GM19043 (cell line): ENCODE measurements around the gene SHANK1.

Experiments used
- ATAC-seq: cut with Tn5 transposase; IDR thresholded peaks from one replicate; pipeline ENCODE4 v1.9.1; 2021; ENCODE audit warnings: low read depth; ENCODE audit not compliant: unreplicated experiment

Gene SHANK1

DNA sequence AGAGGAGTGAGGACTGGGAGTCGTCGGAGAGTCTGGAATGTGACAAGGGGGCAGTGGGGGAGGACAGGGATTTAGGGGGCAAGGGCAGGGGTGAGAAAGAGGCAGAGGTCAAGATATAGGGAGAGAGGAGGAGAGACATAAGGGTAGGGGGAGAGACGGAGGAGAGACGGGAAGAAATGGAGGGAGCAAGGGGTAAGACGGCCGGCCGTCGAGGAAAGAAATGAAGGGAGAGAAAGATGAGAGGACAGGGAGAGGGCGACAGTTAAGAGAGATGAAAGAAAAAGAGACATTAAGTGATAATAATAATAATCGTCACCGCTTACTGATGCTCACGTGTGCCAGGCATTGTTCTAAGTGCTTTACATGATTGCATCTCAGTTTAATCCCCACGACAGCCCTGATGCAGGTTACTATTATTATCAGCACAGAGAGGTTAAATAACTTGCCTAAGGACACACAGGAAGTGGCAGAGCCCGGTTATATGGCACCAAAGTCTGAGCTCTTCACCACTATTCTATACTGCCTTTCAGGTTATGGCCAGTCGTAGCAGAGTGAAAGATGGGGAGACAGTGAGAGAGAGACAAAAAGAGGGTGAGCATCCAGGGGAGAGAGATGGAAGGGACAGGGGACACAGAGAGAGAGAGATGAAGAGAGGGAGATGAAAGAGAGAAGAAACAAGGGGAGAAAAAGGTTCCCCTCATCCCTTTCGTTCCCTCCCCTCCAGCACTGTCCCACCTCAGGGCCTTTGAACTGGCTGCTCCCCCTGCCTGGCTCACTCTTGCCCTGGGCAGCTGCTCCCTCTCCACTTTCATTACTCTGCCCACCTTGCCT lies 56.7 kb downstream of the SHANK1 start:
- no peak for ATAC-seq

DNA sequence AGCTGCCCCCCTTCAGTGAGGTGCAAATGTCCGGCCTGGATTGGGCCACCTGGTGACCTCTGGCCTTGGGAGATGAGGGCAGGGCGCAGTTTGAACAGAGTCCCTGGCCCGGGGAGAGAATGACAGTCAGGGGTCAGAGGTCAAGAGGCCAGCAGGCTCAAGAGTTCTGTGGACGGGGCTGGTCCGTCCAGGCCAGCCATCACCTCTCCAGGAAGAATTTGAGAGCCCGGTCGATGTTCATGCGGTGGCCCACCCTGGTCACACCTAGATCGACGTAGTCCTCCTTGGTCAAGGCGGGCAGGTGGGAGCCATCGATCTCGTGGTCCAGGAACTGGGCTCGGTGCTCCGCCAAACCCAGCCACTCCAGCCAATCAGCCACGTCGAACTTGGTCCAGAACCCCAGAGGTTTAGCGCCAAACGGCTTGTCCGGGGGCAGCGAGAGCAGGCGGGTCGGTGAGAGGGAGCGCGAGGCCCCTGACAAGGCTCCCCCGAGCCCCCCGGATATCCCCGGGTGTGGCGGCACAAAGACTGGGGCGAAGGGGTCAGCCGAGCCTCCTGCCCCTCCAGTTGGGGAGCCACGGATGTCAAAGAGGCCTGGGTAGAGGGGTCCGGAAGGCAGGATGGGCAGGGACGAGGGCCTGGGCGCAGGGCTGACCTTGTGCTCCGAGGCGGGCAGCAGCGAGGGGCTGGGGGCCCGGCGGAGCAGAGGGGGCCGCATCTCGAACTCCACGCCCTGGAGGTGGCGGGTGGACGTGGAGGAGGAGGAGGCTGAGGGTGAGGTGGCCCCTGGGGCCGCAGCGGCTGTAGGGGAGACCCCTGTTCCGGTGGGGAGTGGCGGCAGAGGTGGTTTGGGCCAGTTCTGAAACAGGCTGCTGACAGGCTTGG lies 57.6 kb downstream of the SHANK1 start:
- no peak for ATAC-seq

DNA sequence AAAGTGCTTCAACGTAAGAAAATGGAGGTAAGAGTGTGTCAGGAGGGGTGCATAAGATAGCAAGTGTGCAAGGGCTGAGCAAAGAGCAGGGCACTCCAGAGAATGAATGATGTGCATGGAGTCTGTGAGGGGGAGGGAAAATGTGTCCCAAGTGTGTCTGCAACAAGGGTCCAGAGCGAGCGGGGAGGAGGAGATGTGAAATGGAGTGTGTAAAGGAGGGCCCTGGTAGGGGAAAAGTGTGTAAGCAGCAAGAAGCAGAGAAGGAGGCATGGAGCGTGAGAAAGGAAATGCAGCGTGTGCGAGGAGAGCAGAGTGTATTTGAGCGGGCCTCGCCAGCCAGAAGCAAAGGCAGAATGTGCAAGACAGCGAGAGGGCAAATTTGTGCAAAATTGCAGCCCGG lies 58.6 kb downstream of the SHANK1 start:
- no peak for ATAC-seq

DNA sequence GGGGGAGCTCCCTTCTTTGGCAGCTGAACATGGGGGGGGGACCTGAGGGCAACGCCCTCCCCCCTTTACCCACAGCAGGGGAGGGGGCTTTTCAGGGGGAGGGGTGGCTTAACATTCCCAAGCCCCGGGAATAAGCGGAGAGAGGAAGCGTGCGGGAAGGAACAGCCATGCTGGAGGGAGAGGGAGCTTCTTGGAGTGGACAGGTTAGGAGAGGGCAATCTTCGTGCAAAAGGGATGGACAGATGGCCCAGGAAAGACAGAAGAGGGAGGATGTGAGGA lies 59.6 kb downstream of the SHANK1 start:
- no peak for ATAC-seq

DNA sequence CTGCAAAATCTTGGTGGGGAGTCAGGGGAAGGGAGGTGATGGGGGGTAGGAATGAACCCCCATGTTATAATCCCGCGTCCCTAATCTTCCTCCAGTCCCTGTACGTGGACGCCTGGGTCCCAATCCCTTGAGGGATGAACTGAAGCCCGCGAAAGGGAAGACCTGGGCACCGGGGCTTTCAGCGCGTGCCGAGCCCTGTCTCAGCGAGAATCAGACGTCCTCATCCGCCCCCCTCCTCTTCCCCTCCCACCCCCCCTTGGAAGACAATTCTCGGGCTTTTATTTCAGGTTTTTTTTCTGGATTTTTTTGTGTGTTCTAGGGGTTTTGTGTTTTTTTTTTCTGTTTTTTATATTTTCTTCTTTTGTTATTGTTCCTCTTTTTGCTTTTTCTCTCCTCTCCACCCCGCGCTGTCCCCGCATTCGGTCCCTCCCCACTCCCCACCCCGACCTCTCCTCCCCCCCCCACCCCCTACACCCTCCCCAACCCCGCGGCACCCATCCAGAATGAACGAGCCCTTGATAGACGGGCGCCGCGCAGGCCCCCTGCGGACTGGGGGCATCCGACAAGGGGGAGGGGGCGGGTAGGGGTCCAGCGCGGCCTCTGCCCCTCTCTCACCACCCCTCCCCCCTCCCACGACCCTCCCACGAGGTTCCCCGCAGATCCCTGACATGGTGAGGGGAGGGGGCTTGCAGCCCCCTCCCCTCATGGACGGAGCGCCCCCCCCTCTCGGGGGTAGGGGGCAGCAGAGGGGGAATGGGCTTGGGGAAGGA lies 60.1 kb downstream of the SHANK1 start:
- no peak for ATAC-seq

DNA sequence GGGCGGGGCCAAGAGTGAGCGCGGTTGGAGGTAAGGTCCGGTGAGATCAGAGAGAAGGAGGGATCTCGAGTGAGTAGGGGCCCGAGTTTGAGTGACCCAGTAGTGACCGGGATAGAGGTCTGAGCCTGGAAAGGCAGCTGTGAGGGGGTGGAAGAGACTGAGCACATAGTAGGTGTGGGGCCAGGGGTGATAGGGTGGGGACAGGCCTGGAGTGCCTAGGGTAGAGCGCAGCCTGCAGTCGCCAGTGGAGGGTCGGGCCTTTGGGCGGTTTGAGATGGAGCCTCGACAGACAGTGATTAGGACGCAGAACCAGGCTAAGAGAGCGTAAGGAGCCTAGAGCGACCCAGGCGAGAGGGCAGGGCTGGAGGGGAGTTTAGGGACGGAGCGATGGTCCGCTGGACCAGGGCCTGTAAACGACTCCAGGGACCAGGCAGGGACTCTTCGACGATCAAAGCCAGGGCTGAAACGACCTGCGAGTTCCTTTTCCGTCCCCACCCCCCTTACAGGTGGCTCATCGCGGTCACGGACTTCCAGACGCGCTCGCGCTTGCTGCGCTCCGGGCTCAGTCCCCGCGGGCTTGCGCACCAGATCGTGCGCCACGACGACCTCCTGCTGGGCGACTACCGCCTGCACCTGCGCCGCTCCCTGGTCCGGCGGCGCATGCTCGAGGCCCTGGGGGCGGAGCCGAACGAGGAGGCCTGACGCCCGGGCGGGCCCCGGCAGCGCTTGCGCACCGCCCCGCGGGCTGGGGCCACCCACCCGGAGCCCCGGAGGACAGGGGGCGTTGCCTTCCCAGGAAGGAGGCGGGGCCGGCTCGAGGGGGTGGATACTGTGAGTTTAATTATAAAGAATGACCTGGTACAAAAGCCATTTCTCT lies 60.9 kb downstream of the SHANK1 start:
- ATAC-seq: no peak

DNA sequence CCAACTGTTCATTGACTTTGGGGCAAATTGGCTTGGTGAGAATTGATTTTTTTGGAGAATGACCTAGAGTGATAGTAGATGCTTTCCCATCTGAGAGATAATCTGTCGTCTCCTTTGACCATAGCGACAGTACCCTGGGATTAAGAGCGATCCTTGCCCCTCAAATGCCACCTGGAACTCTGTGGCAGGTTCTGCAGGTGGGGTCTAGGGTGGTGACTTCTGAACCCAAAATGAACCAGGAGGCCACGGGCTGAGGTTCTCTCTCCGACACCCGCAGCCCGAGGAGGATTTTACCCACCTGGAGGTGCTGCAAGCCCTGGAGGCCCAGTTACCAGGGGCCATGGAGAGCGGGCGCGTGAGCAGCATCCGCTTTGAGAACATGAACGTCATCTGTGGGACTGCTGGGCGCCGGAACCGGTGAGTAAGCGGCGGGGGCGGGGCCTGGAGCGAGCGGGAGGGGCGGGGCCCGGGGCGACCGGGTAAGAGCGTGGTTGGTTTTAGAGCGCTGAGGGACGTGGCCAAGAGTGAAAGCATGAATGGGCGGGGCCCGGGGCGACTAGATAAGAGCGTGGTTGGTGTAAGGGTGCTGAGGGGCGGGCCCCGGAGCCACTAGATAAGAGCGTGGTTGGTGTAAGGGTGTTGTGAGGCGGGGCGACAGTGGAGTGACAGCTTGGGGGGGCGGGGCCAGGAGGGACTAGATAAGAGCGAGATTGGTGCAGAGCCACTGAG lies 61.7 kb downstream of the SHANK1 start:
- ATAC-seq: no peak

DNA sequence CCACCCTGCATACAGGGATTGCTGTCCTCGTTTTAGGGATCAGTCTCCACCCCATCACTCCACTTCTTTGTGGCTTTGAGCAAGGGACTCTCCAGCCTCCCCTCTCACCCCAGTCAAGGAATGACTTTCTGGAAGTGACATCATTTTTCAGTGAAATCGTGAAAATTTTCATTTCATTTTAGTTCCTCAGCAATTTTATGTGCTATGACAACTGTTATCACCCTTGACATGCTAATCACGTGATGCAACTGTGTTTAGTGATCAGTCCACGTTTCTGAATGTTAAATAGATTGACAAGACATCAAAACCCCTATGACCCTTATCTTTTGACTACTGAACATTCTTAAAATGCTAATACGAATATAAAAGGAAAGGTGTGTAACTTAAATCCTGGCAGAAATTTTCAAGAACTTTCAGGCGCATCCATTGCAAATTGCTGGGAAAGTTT lies 62.4 kb downstream of the SHANK1 start:
- no peak for ATAC-seq

DNA sequence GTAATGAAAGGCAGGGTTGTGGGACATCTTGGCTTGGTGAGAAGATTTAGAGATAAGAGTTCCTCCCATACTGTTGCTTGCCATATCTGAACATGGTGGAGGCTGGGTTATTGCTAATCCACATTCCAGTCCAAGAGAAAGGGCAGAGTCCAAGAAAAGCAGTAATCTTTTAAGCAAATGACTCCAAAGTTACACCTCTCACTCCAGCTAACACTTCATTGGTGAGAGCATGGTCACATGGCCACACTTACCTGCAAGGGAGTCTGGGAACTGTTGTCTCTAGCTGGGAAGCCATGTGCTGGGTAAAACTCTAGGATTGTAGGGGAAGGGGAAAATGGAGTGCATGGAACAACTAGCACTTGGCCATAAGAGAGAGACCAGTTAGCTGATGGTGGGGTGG lies 64.7 kb downstream of the SHANK1 start:
- no peak for ATAC-seq

DNA sequence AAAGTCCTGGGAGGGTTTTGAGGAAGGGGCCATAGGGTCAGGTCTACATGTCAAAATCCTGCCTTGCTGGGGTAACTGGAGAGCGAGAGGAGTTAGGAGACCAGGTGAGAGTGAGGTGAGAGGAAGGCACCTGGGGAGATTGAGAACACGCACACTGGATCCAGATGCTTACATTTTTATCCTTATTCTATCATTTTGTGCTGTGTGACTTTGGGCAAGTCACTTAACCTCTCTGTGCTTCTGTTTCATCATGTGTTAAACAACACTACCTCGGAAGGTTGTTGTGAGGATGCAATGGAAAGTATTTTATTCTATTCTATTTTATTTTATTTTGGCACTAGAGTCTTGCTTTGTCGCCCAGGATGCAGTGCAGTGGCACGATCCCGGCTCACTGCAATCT lies 66.9 kb downstream of the SHANK1 start:
- no peak for ATAC-seq

DNA sequence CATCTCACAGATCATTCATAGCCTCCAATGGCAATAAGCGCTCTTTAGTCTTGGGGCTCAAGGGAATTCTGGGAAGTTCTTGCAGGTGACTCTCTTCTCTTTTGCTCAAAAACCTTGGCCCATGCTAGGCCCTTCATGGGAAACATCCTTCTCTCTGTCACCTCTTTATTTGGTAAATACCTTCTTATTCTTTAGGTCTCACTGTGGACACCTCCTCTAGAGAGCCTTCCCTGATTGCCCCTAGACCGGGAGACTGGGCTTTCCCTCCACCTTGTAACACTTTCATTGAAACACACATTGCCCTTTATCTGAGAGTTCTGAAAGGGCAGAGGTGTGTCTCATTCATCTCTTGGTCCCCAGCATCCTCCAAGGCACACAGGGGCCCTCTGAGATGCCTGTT lies 68.4 kb downstream of the SHANK1 start:
- ATAC-seq: no peak

DNA sequence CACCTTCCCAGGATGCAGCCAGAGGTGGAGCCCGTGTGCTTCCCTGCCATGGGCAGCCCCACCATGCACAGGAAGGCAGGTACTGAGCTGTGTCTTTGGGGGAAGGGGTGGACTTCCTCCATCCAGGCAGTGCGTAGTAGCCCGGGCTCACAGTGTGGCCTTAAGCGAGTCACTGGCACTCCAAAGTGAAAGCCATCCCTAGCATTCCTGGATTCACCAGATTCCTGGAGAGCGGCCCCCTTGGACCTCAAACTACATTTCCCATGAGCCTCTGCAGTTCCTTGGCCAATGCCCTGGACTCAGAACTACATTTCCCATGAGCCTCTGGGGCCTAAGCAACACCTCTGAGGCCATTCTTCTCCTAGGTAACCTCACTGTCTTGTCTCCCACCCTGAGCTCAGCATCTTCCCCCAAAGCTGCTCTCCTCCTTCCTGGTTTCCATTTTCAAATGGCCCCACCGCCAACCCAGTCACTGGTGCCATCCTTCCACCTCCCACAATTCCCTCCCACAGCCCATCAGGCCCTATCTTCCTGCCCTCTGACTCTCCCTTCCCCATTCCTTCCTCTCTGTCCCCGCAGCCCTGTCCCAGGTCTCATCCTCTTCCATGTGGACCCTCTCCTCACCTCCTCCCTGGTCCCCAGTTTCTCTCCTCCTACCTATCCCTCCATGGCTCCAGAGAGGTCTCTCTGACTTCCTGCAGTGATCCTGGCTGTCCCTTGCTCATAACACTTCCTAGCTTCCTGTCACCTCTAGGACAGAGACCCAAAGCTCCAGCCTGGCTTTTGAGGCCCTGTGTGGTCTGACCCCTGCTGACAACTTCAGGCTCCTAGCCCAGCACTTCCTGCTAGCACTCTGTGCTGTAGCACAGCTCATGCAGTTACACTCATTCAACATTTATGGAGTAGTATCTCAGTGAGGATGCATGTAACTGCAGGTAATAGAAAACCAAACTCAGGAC lies 69.9 kb downstream of the SHANK1 start, which contains the start of gene C19orf81:
TSS of gene C19orf81 (plus strand) at position 13 of the 959 bp plus-strand sequence. CDS start at position 13, 0 bp downstream.
- ATAC-seq: no peak

DNA sequence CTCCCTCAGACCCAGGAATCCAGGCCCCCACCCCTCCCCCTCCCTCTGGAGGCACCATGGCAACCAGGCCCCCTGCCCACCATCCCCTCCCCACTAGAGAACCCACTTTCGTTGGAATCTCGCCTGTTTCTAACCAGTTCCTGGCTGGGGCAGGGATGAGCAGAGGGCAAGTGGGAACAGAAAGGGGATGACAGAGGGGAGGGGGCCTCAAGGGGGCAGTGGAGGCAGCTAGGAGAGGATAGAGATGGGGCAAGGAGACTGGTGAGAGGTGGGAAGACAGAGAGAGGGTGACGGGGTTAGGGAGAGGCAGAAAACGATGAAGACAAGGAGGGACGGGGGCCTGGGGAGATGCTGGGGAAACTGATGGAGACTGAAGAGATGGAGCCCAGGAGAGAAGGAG lies 70.9 kb downstream of the SHANK1 start:
- ATAC-seq: no peak

DNA sequence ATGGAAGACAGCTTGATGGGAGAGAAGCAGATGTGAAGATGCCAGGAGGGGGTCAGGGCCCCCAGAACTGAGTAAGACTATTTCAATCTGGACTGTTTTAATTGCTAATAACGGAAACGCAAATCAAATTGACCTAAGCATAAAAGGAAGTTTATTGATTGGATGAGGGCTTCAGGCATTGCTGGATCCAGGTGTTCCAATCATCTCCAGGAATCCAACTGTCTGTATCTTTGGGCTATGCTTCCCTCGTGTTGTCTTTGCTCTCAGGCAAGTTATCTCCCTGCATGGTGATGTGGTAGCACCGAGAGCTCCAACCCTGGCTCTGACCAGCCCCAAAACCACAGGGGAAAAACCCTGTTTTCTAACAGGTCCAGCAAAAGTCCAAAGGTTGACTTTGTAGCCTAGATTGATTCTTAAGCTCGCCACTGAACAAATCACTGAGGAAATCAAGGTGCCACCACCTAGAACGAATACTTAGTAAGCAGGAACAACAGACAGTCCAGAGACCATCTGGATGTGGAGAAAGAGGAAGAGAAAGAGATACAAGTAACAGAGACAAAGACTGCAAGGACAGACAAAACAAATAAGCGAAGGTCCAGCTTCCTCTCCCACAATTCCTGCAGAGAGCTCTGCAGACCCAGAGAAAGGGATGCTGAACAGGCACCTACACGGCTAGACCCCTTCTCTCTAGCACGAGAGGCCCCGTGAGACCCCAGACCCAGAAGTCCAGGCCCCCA lies 71.6 kb downstream of the SHANK1 start:
- ATAC-seq: no peak

DNA sequence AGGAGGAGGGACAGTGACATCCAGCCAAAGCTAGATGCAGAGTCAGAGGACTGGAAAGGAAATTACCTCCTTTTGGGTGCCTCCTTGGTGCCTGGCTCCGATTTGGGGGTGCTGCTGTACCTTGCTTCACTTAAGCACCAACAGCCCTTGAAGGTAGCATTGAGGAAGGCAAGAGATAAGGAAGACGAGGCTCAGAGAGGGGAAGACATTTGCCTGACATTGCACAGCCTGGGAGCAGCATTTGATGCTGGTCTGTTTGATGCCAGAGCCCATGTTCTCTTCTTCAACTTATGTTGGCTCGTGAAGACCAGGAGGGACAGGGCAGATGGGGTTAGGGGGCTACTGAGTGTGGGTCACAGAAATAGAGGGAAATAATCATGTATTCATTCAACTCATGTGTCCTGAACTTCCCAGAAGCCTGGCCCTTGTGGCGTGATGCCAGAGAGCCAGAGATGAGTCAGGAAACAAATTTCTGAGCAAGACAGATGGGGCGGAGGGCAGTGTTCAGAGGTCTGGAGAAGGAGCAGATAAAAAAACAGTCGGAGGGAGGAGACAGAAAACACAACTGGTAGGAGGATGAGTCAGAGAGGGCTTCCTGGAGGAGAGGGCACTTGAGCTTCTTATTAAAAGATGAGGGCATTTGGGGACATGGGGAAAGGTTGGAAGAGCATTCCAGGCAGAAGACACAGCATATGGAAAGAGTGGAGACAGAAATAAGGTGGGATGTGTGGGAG lies 73.4 kb downstream of the SHANK1 start:
- ATAC-seq: no peak

DNA sequence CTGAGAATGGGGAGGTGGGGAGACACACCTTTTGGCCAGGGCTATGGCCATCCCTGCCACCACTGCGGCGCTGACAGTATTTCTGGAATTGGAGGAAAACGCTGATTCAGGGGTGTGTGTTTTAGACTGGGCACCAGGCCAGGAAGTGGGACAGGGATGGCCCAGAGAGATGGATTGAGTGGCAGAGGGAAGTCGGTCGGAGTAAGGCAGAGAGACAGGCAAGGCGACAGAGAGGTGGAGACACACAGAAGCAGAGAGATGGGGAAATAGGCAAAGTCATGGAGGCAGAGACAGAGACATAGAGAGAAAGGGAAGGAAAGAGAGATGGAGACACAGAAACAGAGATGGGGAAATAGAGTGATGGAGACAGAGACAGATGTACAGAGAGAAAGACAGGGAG lies 74.5 kb downstream of the SHANK1 start:
- ATAC-seq: no peak

DNA sequence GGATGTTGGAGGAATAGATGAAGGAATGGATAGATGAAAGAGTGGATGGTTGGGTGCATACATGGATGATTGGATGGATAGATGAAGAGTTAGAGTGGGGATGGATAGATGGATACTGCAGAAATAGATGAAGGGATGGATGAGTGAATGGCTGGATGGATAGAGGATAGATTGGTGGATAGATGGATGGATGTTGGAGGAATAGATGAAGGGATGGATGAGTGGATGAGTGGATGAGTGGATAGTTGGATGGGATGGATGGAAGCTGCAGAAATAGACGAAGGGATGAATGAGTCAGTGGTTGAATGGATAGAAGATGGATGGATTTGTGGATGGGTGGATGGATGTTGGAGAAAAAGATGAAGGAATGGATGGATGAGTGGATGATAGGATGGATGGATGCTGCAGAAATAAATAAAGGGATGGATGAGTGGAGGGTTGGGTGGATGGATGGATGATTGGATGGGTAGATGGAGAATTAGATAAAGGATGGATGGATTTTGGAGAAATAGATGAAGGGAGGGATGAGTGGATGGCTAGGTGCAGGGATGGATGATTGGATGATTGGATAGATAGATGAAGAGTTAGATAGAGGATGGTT lies 75.2 kb downstream of the SHANK1 start:
- ATAC-seq: no peak
